SK-N-MC (cell line): ENCODE measurements around the gene ATP5F1E.
A peak's percentile ranks its signal among the peaks of the same experiment; 100 is the strongest.
"Not testable (repeated sequence)": the region's sequence is repeated elsewhere in the genome, so short reads cannot be mapped to it uniquely, and the experiment has no call there.

Experiments used
- DNase-seq: peaks from one replicate; pipeline ENCODE4 v3.0.0-alpha.2; 2011; ENCODE audit warnings: low read depth, low spot score
- H3K27ac ChIP-seq: fragments of 200-600 bp; sonication (generic); 2 replicates; pipeline ENCODE4 v1.5.1; 2016; ENCODE audit warnings: mixed run types
- H3K36me3 ChIP-seq: fragments of 200-600 bp; sonication (generic); 2 replicates; pipeline ENCODE4 v1.6.1; 2017; ENCODE audit warnings: antibody characterized with exemption, low read length, mixed read lengths; ENCODE audit not compliant: insufficient read depth
- H3K4me3 ChIP-seq: fragments of 200-600 bp; sonication (generic); 2 replicates; pipeline ENCODE4 v1.5.1; 2016
- H3K9ac ChIP-seq: fragments of 200-600 bp; sonication (generic); 2 replicates; pipeline ENCODE4 v1.8.0; 2017; ENCODE audit warnings: mixed run types, mixed read lengths; ENCODE audit not compliant: insufficient read length
- H3K9me3 ChIP-seq: fragments of 200-600 bp; sonication (generic); 2 replicates; pipeline ENCODE4 v1.6.1; 2017; ENCODE audit warnings: low read depth, mild to moderate bottlenecking, antibody characterized with exemption, low read length, moderate library complexity, mixed read lengths
- EZH2 ChIP-seq: fragments of 200-600 bp; sonication (generic); IDR thresholded peaks from one replicate; pipeline ENCODE4 v1.6.1; 2017; ENCODE audit warnings: antibody characterized with exemption
- FOXP2 ChIP-seq: optimal IDR thresholded peaks from 2 replicates; pipeline ENCODE3; 2011; ENCODE audit warnings: mild to moderate bottlenecking, moderate library complexity; ENCODE audit not compliant: insufficient read depth; ENCODE audit errors: extremely low read length, control extremely low read depth
- POLR2AphosphoS5 ChIP-seq: IDR thresholded peaks from 2 replicates; pipeline ENCODE4 v1.6.1; 2012; ENCODE audit warnings: mild to moderate bottlenecking, low read depth, low read length, borderline replicate concordance

Gene ATP5F1E

DNA sequence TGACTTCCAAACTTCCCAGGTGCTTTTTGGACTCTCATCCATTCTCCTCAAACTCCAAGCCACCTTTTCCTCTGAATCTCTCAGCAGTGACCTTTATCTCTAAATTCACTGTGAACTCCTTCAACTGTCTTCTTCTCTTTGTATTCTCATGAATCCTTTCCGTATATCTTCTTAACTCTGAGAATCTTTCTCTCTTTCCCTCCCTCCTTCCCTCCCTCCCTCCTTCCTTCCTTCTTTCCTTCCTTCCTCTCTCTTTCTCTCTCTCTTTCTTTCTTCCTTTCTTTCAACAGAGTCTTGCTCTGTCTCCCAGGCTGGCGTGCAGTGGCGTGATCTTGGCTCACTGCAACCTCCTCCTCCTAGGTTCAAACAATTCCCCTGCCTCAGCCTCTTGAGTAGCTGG is 14.7 kb upstream of the ATP5F1E start:
- no peak for DNase-seq
- no peak overlapping the region for H3K4me3 ChIP-seq
- H3K9ac ChIP-seq: no peak overlapping the region
- H3K9me3 ChIP-seq: no peaks in the 10 kb centered on the region
- H3K36me3 ChIP-seq: no peaks in the 10 kb centered on the region
- H3K27ac ChIP-seq: no peak overlapping the region
- TF ChIP-seq FOXP2 (no peak), POLR2AphosphoS5 (no peak), EZH2 (no peak)

DNA sequence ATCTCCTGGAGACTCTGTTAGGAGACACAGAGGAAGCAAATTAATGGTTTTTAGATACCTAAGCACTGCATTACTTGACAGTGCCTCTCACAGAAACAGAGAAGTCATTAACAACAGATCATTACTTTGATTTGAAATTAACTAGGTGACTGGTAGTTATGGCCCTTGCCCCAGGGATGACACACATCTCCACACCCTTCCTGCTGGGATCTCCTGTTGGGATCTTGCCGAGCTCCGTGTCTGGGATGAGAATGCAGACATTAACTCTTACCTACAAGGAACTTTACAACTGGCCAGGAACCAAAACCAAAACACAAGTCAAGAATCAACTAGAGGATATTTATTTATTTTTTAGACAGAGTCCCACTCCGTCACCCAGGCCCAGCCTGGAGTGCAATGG is 12.7 kb upstream of the ATP5F1E start:
- no peaks in the 10 kb centered on the region for H3K9me3 ChIP-seq
- DNase-seq: no peak
- no peak overlapping the region for H3K9ac ChIP-seq
- no peak overlapping the region for H3K4me3 ChIP-seq
- TF ChIP-seq POLR2AphosphoS5: no peak
- TF ChIP-seq EZH2: no peak
- TF ChIP-seq FOXP2: no peak
- H3K36me3 ChIP-seq: peaks cover 14% of the 10 kb centered on the region
- H3K27ac ChIP-seq: no peak overlapping the region

DNA sequence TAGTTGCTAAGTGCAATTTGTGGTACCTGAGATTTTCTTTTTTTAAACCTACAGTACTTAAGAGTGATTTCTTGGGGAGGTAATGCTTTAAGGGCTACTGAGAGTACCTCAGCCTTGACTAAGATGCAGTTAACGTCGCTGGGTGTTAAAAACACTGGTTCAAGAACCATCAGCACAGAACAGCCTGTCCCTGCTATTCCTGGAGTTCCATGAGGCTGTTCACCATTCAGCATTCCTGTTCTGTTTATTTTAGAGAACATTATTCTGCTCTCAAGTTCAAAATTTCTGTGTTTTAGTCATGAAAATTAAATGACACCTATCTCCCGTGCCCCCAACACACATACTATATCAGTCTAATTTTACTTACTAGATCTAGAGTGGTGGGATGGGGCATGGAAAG is 12.2 kb upstream of the ATP5F1E start:
- H3K36me3 ChIP-seq: peaks cover 15% of the 10 kb centered on the region
- no peaks in the 10 kb centered on the region for H3K9me3 ChIP-seq
- TF ChIP-seq POLR2AphosphoS5 (no peak), FOXP2 (no peak), EZH2 (no peak)
- H3K4me3 ChIP-seq: no peak overlapping the region
- DNase-seq: no peak
- H3K9ac ChIP-seq: no peak overlapping the region
- H3K27ac ChIP-seq: no peak overlapping the region

DNA sequence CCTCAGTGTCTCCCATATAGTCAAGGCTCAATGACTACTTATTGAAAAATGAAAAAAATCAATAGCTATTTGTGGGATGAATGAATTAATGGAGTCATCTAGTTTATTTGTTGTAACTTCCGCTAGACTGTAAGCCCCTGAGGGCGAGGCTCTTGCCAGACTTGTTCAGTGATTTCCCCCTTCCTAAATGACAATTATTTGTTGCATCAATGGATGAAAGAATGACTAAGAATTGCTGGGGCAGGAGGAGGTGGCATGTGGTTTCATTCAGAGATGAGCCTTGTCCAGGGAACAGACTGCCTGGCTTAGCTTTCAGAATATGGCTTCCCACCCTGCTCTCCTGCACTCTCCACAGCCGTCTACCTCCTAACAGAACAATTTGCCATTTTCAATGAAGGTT is 11.6 kb upstream of the ATP5F1E start:
- Histone ChIP-seq H3K9me3 (no peaks in the 10 kb centered on the region), H3K36me3 (peaks cover 17% of the 10 kb centered on the region), H3K9ac (no peak overlapping the region), H3K27ac (no peak overlapping the region), H3K4me3 (no peak overlapping the region; the same call in 1 of the 2 replicates)
- TF ChIP-seq POLR2AphosphoS5: no peak
- no peak for TF ChIP-seq EZH2
- TF ChIP-seq FOXP2: no peak
- DNase-seq: no peak

DNA sequence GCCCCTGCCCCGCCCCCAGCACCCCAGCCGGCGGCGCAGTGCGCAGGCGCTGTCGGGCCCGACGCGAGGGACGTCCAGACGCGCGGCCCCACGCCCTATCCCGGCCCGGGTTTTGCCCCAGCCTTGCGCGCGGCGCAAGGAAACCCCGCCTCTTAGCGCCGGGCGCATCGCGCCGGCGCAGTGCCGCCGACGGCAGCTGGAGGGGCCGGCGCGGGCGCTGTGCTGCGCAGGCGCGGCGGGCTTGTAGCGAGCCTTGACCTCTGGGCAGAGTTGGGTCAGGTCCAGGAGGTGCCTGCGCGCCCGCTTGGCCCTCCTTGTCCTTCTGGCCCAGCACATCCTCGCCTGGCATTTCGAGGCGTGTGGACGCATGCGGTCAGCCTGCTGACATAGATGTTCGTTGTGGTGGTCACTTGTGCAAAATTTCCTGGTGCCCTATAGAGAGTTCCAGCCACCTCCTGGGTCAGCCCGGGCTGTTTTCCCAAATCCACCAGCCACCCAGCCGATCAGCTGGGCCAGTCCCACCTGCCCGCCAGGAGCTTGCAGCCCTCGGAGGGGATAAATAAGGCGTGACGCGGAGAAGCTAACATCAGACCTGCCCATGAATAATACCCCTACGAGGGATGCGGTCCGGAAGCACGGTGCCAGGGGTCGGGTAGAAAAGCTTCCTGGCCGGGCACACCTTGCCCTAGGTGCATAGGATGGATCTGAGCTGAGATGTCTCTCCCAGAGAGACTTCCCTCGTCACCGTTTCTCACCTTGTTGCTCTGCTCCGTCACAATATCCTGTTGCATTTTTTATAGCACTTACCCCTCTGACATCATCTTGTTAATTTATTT is 10.9 kb upstream of the ATP5F1E start:
- Histone ChIP-seq H3K9me3 (no peaks in the 10 kb centered on the region), H3K4me3 (peak overlapping the region; percentile 97), H3K27ac (peak overlapping the region; percentile 54), H3K9ac (peak overlapping the region; percentile 91), H3K36me3 (peaks cover 24% of the 10 kb centered on the region)
- TF ChIP-seq FOXP2: no peak
- TF ChIP-seq POLR2AphosphoS5: peak; percentile 77
- no peak for TF ChIP-seq EZH2
- no peak for DNase-seq

DNA sequence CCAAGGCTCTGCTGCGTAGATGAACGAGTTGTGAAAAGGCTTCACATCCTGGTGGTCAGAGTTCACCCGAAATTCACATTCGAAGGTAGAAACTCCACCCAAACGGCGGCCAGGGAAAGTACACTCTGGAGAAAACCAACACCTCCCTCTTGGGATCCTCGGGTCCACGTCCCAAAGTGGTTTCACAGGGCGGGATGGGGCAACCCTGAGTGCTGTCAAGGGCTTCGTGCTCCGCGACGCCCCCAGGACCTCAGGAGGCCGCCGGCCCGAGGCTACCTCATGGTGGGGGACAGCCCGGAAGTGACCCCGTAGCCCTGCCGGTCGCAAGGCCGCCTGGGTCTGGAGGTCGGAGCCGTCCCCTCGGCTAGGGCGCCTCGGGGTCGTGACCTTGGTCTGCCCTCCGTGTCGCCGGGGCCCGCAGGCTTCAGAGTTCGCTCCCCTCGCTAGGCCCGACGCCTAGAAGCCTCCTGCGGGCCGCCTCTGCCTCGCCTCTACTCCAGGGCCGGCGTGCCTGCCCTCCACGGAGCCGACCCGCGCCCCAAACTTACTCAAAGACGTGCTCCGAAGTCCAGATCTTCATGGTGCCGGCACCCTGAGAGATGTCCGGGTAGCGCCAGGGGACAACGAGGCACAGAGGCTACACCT is 10.1 kb upstream of the ATP5F1E start, which contains the start of gene PRELID3B:
Gene PRELID3B, minus strand, starts transcription at position 636 of the 645 bp plus-strand sequence. Its CDS starts 56 bp downstream, at position 580.
- no peak for DNase-seq
- Histone ChIP-seq H3K36me3 (peaks cover 31% of the 10 kb centered on the region), H3K9me3 (no peaks in the 10 kb centered on the region), H3K4me3 (peak within 1 kb of the TSS; percentile 97), H3K9ac (peak within 1 kb of the TSS; percentile 91), H3K27ac (peak within 1 kb of the TSS; percentile 54)
- TF ChIP-seq FOXP2 (no peak), POLR2AphosphoS5 (peak; percentile 62; the same call in 1 of the 2 replicates), EZH2 (no peak)

DNA sequence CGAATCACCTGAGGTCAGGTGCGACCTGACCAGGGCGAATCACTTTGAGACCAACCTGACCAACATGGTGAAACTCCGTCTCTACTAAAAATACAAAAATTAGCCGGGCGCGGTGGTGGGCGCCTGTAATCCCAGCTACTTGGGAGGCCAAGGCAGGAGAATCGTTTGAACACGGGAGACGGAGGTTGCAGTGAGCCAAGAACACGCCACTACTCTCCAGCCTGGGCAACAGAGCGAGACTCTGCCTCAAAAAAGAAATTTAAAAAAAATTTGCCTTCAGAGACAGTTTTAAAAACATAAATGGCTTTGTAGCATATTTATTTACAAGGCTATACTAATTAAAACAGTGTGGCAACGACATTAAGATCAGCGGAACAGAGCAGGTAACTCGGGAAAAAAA is 9.4 kb upstream of the ATP5F1E start:
- 0 out of 2 replicates have a peak overlapping the region, but pooled peaks have one; percentile 28 for H3K27ac ChIP-seq
- DNase-seq, H3K9me3 ChIP-seq: not testable (repeated sequence)
- peak overlapping the region; percentile 97 for H3K4me3 ChIP-seq
- peaks cover 39% of the 10 kb centered on the region for H3K36me3 ChIP-seq
- H3K9ac ChIP-seq: peak overlapping the region; percentile 91

DNA sequence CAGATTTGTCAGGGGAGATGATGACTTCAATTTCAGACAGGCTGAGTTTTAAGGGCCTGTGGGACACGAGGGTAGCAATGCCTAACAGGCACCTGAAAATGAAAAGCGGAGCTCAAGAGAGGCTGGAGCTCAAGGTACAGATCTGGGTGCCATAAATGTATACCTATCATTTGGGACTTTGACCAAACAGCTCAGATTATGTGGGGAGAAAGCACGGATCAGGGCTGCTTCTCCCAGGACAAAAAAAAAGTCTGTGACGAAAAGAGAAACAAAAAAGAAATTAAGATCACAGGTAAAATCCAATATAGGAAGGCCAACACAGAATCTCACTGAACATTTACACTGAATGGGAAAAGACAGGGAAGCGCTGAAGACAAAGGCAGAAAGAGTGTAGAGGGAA is 8.5 kb upstream of the ATP5F1E start:
- H3K4me3 ChIP-seq: peak overlapping the region; percentile 97
- peaks cover 48% of the 10 kb centered on the region for H3K36me3 ChIP-seq
- TF ChIP-seq FOXP2 (no peak), POLR2AphosphoS5 (no peak), EZH2 (no peak)
- no peak overlapping the region for H3K27ac ChIP-seq
- no peak for DNase-seq
- peak overlapping the region; percentile 35 for H3K9ac ChIP-seq
- H3K9me3 ChIP-seq: no peaks in the 10 kb centered on the region
